Mesenchymal stem cell (in vitro differentiated cells and primary cell): ENCODE results near the gene PTPRG.

Experiments used
- DNase-seq: peaks from one replicate; pipeline ENCODE4 v3.0.0-alpha.2; 2013
- H2AFZ ChIP-seq: one replicate; pipeline ENCODE4 v1.6.1; 2013; ENCODE audit warnings: low read depth, mild to moderate bottlenecking, control low read depth, inconsistent platforms, low read length, moderate library complexity
- H2AK5ac ChIP-seq: 2 replicates; pipeline ENCODE4 v1.6.1; 2013; ENCODE audit warnings: low read length, moderate library complexity, mild to moderate bottlenecking, inconsistent platforms; ENCODE audit not compliant: severe bottlenecking
- H2BK120ac ChIP-seq: one replicate; pipeline ENCODE4 v1.6.1; 2013; ENCODE audit warnings: low read depth, mild to moderate bottlenecking, inconsistent platforms, low read length, moderate library complexity
- H2BK12ac ChIP-seq, 2 experiments: one replicate each; pipeline ENCODE4 v1.6.1; 2013; ENCODE audit warnings: inconsistent platforms in 2 of 2, low read length in 2 of 2, mild to moderate bottlenecking in 2 of 2, moderate library complexity in 2 of 2, control low read depth in 1 of 2
- H2BK15ac ChIP-seq: one replicate; pipeline ENCODE4 v1.6.1; 2013; ENCODE audit warnings: mild to moderate bottlenecking, low read depth, inconsistent platforms; ENCODE audit not compliant: poor library complexity, severe bottlenecking
- H2BK5ac ChIP-seq: 2 replicates; pipeline ENCODE4 v1.6.1; 2013; ENCODE audit warnings: low read depth, mild to moderate bottlenecking, low read length, control low read depth, inconsistent platforms; ENCODE audit not compliant: poor library complexity, severe bottlenecking
- H3K14ac ChIP-seq, 2 experiments: one replicate each; pipeline ENCODE4 v1.6.1; 2013; ENCODE audit warnings: inconsistent platforms in 2 of 2, low read length in 2 of 2, control low read depth in 1 of 2, mild to moderate bottlenecking in 1 of 2, moderate library complexity in 1 of 2
- H3K18ac ChIP-seq, 2 experiments: one replicate each; pipeline ENCODE4 v1.6.1; 2013; ENCODE audit warnings: inconsistent platforms in 2 of 2, low read length in 2 of 2, control low read depth in 1 of 2, low read depth in 1 of 2, mild to moderate bottlenecking in 1 of 2
- H3K23ac ChIP-seq, 2 experiments: one replicate each; pipeline ENCODE4 v1.6.1; 2013; ENCODE audit warnings: inconsistent platforms in 2 of 2, low read length in 2 of 2, mild to moderate bottlenecking in 2 of 2, moderate library complexity in 2 of 2, control low read depth in 1 of 2
- H3K27ac ChIP-seq: 2 replicates; pipeline ENCODE4 v1.5.1; 2013; ENCODE audit warnings: mild to moderate bottlenecking, moderate library complexity, low read length, control low read depth, inconsistent platforms; ENCODE audit not compliant: poor library complexity, severe bottlenecking
- H3K27me3 ChIP-seq, 2 experiments: 2 replicates each; pipeline versions ENCODE4 v1.6.1 to v1.7.0; 2013; ENCODE audit warnings: low read length in 2 of 2, mild to moderate bottlenecking in 2 of 2, moderate library complexity in 2 of 2, control low read depth in 1 of 2, inconsistent platforms in 1 of 2; ENCODE audit not compliant: control insufficient read depth in 1 of 2, insufficient read depth in 1 of 2
- H3K36me3 ChIP-seq, 2 experiments: 2 replicates each; pipeline versions ENCODE4 v1.6.1 to v1.7.0; 2013; ENCODE audit warnings: low read length in 2 of 2, control low read depth in 1 of 2, inconsistent platforms in 1 of 2, low read depth in 1 of 2, mild to moderate bottlenecking in 1 of 2; ENCODE audit not compliant: insufficient read depth in 2 of 2, control insufficient read depth in 1 of 2
- H3K4ac ChIP-seq, 2 experiments: one replicate each; pipeline ENCODE4 v1.6.1; 2013; ENCODE audit warnings: inconsistent platforms in 2 of 2, low read length in 2 of 2, mild to moderate bottlenecking in 2 of 2, moderate library complexity in 2 of 2, control low read depth in 1 of 2, low read depth in 1 of 2
- H3K4me1 ChIP-seq: 2 replicates; pipeline ENCODE4 v1.6.1; 2013; ENCODE audit warnings: low read depth, low read length, control low read depth; ENCODE audit not compliant: control insufficient read depth, insufficient read depth
- H3K4me2 ChIP-seq: 2 replicates; pipeline ENCODE4 v1.6.1; 2013; ENCODE audit warnings: low read length, mild to moderate bottlenecking, inconsistent platforms; ENCODE audit not compliant: poor library complexity, severe bottlenecking
- H3K4me3 ChIP-seq, 2 experiments: 2 replicates each; pipeline versions ENCODE4 v1.5.1 to v1.7.0; 2013; ENCODE audit warnings: low read length in 2 of 2, mild to moderate bottlenecking in 2 of 2, control low read depth in 1 of 2, low read depth in 1 of 2; ENCODE audit not compliant: insufficient read depth in 1 of 2
- H3K79me1 ChIP-seq: replicated peaks from 2 replicates; pipeline ENCODE4 v1.6.1; 2013; ENCODE audit warnings: mild to moderate bottlenecking, control low read depth, low read length, inconsistent platforms; ENCODE audit not compliant: poor library complexity, severe bottlenecking
- H3K9ac ChIP-seq: 2 replicates; pipeline ENCODE4 v1.7.0; 2013; ENCODE audit warnings: mild to moderate bottlenecking, low read length, moderate library complexity
- H3K9me3 ChIP-seq: 2 replicates; pipeline ENCODE4 v1.7.0; 2013; ENCODE audit warnings: mild to moderate bottlenecking, low read length; ENCODE audit not compliant: control insufficient read depth
- H4K8ac ChIP-seq: one replicate; pipeline ENCODE4 v1.6.1; 2013; ENCODE audit warnings: inconsistent platforms, mild to moderate bottlenecking, low read length, moderate library complexity
- H4K91ac ChIP-seq: one replicate; pipeline ENCODE4 v1.6.1; 2013; ENCODE audit warnings: mild to moderate bottlenecking, low read length, inconsistent platforms
- whole genome bisulfite sequencing: methylation state at CpG from one replicate; pipeline ENCODE4 v1.1.7; 2013; ENCODE audit warnings: mixed read lengths; 5-methylcytosine and 5-hydroxymethylcytosine counted together

The PTPRG gene

GRCh38 chr3:61812085-61812484 lies 250.7 kb downstream of the PTPRG start:
- Histone ChIP-seq H3K14ac (no peak overlapping the region), H2AK5ac (no peak overlapping the region), H3K9me3 (no peaks in the 10 kb centered on the region), H2BK120ac (no peak overlapping the region), H4K91ac (no peak overlapping the region), H3K23ac (no peak overlapping the region), H3K79me1 (peaks cover 14% of the 10 kb centered on the region), H2BK5ac (no peak overlapping the region), H3K9ac (no peak overlapping the region), H2BK12ac (no peak overlapping the region), H4K8ac (no peak overlapping the region), H3K27me3 (no peaks in the 10 kb centered on the region), H3K4me3 (no peak overlapping the region), H2AFZ (no peak overlapping the region), H3K4me1 (no peaks in the 10 kb centered on the region), H3K27ac (no peak overlapping the region), H3K4me2 (no peak overlapping the region), H2BK15ac (no peak overlapping the region), H3K36me3 (no peaks in the 10 kb centered on the region), H3K18ac (no peak overlapping the region), H3K4ac (no peak overlapping the region)
- no peak for DNase-seq
- WGBS: 100% methylated on average over 1 of the region's 4 CpGs

- H3K4me3 ChIP-seq: no peak overlapping the region
- H4K91ac ChIP-seq: no peak overlapping the region
- H3K9ac ChIP-seq: no peak overlapping the region
- no peak overlapping the region for H2BK12ac ChIP-seq
- H3K27me3 ChIP-seq: no peaks in the 10 kb centered on the region
- no peak overlapping the region for H2AFZ ChIP-seq
- no peak overlapping the region for H2BK120ac ChIP-seq
- H3K14ac ChIP-seq: no peak overlapping the region
- H3K23ac ChIP-seq: no peak overlapping the region
- no peak overlapping the region for H2BK5ac ChIP-seq
- H2AK5ac ChIP-seq: no peak overlapping the region
- DNase-seq: no peak
- H3K4ac ChIP-seq: no peak overlapping the region
- H3K9me3 ChIP-seq: no peaks in the 10 kb centered on the region
- no peak overlapping the region for H3K18ac ChIP-seq
- WGBS: 92% methylated on average over 3 of the region's 3 CpGs
- H3K79me1 ChIP-seq: peaks cover 13% of the 10 kb centered on the region
- no peak overlapping the region for H3K4me2 ChIP-seq
- H3K4me1 ChIP-seq: no peaks in the 10 kb centered on the region
- no peaks in the 10 kb centered on the region for H3K36me3 ChIP-seq
- no peak overlapping the region for H4K8ac ChIP-seq
- H3K27ac ChIP-seq: no peak overlapping the region
- no peak overlapping the region for H2BK15ac ChIP-seq
Measured at GRCh38 chr3:61812517-61812916, 251.1 kb downstream of the PTPRG start.

GRCh38 chr3:61813636-61814035 lies 252.3 kb downstream of the PTPRG start:
- no peak overlapping the region for H2BK12ac ChIP-seq
- no peak overlapping the region for H2AFZ ChIP-seq
- DNase-seq: no peak
- no peak overlapping the region for H4K91ac ChIP-seq
- H3K27me3 ChIP-seq: no peaks in the 10 kb centered on the region
- H3K4me3 ChIP-seq: no peak overlapping the region
- H3K14ac ChIP-seq: no peak overlapping the region
- H3K4ac ChIP-seq: no peak overlapping the region
- no peaks in the 10 kb centered on the region for H3K9me3 ChIP-seq
- H2BK15ac ChIP-seq: no peak overlapping the region
- H2BK120ac ChIP-seq: no peak overlapping the region
- no peak overlapping the region for H3K18ac ChIP-seq
- no peak overlapping the region for H2BK5ac ChIP-seq
- H3K4me1 ChIP-seq: no peaks in the 10 kb centered on the region
- no peak overlapping the region for H3K9ac ChIP-seq
- H3K23ac ChIP-seq: no peak overlapping the region
- H3K79me1 ChIP-seq: peaks cover 14% of the 10 kb centered on the region
- no peak overlapping the region for H3K4me2 ChIP-seq
- no peak overlapping the region for H2AK5ac ChIP-seq
- H4K8ac ChIP-seq: no peak overlapping the region
- WGBS: 81% methylated on average over 3 of the region's 4 CpGs
- no peak overlapping the region for H3K27ac ChIP-seq
- no peaks in the 10 kb centered on the region for H3K36me3 ChIP-seq

GRCh38 chr3:61814674-61815073 lies 253.3 kb downstream of the PTPRG start:
- Histone ChIP-seq H3K4me2 (no peak overlapping the region), H3K27ac (no peak overlapping the region), H3K79me1 (peaks cover 14% of the 10 kb centered on the region), H2BK120ac (no peak overlapping the region), H2BK15ac (no peak overlapping the region), H2AFZ (no peak overlapping the region), H3K4me3 (no peak overlapping the region), H4K8ac (no peak overlapping the region), H3K9ac (no peak overlapping the region), H3K36me3 (no peaks in the 10 kb centered on the region), H3K4ac (no peak overlapping the region), H3K27me3 (no peaks in the 10 kb centered on the region), H2AK5ac (no peak overlapping the region), H3K4me1 (no peaks in the 10 kb centered on the region), H3K23ac (no peak overlapping the region), H3K9me3 (no peaks in the 10 kb centered on the region), H3K18ac (no peak overlapping the region), H4K91ac (no peak overlapping the region), H3K14ac (no peak overlapping the region), H2BK5ac (no peak overlapping the region), H2BK12ac (no peak overlapping the region)
- DNase-seq: no peak
- WGBS: no CpG with 5 or more reads among the region's 1 CpG
